ENCODE measurements around the gene LIX1. TPM values are rescaled to one million over a fixed set of nuclear protein-coding genes. Genes with fewer than 3 reads are reported as not detected.
A peak's percentile ranks its signal among the peaks of the same experiment; 100 is the strongest.
"Not testable (repeated sequence)": the region's sequence is repeated elsewhere in the genome, so short reads cannot be mapped to it uniquely, and the experiment has no call there.

Gene LIX1
- total RNA-seq, result 8.3 TPM

DNA sequence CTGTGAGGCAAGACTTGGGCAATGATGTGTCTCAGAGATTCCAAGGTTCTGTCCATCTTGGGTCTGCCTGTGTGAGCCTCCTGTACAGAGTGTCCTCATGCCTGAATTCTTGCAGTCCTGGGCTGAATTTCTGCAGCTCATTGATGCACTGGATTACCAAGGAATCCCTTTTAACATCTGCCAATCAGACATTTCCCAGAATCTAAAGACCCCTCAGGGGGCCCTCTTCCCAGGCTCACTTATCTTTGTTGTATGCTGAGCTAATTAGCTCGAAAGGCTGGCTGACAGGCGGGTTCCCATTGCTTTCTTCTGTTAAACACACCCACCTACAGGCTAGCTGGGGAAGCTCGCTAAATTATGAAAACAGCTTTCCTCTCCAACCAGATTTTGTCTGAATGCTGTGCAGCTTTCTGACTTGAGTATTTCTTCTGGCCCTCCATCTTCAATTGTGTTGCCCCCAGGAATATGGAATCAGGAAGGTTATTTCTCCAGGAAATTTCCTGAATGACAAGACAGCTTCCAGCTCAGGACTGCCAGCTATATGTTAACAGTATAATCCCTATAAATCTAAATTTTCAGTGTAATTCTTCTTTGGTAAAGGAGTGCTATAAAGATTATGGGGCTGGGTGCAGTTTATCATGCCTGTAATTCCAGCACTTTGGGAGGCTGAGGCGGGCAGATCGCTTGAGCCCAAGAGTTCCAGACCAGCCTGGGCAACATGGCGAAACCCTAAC is at the start of gene LIX1:
LIX1 (minus strand) TSS at position 91 of the 734 bp plus-strand sequence; CDS start at position 56, 35 bp downstream.
- peak; percentile 25 for DNase-seq

DNA sequence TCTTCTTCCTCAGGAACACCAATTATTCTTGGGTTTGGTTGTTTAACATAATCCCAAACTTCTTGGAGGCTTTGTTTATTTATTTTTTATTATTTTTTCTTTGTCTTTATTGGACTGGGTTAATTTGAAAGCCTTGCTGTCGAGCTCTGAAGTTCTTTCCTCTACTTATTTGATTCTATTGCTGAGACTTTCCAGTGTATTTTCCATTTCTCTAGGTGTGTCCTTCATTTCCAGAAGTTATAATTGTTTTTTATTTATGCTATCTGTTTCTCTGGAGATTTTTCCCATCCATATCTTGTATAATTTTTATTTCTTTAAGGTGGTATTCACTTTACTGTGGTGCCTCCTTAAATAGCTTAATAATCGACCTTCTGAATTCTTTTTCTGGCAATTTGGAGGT is 49.5 kb upstream of the LIX1 start:
- DNase-seq, result no peak

DNA sequence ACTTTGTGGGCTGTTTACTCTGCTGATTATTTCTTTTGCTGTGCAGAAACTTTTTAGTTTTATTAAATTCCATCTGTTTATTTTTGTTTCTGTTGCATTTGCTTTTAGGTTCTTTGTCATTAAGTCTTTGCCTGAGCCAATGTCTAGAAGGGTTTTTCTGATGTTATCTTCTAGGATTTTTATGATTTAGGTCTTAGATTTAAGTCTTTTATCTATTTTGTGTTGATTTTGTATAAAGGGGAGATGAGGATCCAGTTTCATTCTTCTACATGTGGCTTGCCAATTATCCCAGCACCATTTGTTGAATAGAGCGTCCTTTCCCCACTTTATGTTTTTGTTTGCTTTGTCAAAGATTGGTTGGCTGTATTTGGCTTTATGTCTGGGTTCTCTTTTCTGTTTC is 47.1 kb upstream of the LIX1 start:
- not testable (repeated sequence) for DNase-seq

DNA sequence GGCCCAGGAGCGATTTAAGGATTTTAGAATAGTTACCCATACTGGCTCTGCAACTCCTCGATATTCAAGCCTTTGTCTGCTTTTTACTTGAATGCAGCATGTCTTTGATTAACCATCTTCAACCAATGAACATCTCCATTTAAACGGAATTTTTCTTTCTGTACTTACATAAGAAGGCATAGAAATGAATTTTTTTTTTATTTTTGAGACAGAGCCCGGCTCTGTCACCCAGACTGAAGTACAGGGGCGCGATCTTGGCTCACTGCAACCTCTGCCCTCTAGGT is 41.5 kb upstream of the LIX1 start:
- DNase-seq, result no peak

DNA sequence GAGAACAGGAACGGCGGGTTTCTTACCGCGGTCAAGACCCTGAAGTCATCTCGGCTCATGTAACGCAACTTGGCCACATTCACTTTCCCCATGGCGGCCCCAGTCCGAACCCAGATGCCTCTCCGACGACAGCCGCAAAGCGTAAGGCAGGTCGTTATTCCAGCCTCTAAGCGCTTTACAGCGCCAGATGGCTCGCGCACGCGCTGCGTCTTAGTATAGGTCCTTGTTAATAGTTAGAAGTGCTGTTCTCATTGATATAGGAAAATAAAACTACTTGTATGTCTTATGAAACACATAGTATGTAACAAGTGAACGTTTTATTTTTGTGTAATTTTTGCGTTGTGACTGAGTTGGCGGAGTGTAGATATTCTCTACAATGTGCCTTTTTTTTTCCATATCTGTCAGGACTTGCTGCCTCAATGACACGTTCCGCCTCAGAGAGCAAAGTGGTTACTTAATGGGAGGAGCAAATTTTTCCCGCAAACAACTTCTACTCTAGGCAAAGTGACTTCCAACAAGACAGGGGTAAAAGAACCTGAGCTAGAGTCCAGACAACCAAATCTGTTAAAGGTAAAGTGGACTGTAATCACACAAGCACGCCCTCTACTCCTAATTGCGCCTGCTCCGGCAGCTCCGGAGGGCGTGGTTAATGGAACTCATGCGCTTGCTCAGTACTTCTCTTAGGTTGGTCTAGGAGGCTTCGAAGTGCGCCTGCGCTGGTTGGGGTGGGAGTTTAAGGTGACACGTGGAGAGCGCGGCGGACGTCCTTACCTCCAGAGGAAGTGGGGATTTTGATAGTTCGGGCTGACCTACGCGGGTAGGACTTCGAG is 40.9 kb upstream of the LIX1 start, which contains the start of gene RIOK2:
RIOK2 (minus strand) TSS at position 148 of the 830 bp plus-strand sequence; CDS start at position 92, 56 bp downstream.
- DNase-seq, result peak; percentile 89

DNA sequence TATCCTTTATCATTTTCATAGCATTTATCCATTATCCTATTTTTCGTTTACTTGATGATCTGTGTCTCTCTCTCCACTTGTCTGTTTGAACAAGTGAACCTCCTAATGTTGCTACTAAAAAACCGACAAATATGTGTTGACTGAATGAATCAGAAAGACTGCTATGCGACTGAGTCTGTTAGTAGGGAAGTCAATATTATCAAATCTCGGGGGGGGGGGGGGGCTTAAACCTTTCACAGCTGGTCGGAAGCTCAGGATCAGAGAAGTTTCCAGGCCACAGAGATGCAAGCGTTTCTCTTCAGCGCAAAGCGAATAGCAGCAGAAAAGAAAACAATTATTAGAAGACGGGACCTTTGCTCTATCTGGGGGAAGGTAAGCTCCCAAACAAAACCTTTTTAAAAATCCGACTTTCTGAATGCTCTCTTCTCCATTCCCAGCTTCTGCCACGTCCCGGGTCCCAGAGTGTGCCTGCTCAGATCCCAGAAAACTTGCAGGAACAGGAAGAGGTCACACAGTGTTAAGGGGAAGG is 40.2 kb upstream of the LIX1 start:
- no peak for DNase-seq

DNA sequence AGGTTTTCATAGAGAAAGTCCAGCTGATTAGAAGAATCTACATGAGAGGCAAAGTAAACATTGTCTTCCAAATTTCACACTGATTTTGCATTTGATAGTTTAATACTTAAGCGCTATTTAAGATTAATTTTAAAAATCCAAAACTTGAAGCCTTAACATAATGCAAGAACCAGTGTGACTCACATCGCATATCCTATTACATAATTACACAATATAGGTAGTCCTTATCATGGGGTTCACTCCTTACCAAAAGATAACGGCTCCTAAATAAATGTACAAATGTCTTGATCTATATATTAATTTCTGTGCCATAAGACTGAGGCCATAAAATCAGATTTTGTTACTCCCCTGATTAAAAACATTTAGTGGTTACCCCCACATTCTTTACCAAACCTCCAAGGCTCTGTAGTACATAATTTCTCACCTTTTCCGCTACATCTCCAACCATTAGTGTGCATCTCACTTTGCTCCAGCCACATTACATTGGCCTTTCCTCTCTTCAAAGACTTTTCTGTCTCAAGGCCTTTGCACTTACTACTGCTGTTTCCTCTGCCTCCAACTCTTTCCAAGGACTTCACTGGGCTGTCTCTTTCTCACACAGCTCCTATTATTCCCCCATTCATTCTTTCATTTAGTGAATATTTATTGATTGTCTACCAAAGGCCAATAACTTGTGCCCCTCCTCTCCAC is 39.6 kb upstream of the LIX1 start:
- DNase-seq, result no peak

DNA sequence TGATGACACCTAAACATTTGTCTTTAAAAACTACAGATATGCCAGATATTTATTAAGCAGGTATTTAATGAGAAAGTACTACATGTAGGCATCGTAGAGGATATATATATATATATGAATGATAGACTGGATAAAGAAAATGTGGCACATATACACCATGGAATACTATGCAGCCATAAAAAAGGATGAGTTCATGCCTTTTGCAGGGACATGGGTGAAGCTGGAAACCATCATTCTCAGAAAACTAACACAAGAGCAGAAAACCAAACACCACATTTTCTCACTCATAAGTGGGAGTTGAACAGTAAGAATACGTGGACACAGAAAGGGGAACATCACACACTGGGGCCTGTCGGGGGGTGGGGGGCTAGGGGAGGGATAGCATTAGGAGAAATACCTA is 37.0 kb upstream of the LIX1 start:
- DNase-seq, result not testable (repeated sequence)

DNA sequence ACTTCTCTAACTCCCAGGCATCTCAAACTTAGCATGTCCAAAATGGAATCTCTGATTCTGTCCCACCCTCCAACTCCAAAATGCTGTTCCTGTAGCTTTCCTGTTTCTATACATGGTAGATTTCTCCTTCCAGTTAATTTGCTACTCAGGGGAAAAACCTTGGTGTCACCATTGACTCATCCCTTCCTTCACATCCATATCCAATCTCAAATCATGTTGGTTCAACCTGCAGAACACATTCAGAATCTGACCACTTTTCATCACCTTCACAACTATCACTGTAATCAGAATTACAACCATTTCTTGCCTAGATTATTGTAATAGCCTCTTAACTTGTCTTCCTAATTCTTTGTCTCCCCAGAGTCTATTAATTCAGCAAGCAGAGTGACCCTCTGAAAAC is 29.8 kb upstream of the LIX1 start:
- DNase-seq, result no peak

DNA sequence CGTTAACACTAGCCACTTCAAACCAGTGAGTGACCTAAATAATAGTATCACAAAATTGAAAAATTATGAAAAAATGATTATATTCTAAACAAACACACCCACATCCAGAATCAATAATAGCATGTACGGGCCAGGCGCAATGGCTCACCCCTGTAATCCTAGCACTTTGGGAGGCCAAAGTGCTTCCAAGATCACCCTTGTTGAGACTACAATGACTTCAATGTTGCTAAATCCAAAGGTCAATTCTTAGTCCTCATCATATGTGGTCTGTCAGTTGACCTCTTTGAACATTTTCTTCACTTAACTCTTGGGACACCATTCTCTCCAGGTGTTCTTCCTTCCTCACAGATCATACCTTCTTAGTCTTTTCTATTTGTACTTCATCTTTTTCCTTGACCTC is 29.3 kb upstream of the LIX1 start:
- no peak for DNase-seq

DNA sequence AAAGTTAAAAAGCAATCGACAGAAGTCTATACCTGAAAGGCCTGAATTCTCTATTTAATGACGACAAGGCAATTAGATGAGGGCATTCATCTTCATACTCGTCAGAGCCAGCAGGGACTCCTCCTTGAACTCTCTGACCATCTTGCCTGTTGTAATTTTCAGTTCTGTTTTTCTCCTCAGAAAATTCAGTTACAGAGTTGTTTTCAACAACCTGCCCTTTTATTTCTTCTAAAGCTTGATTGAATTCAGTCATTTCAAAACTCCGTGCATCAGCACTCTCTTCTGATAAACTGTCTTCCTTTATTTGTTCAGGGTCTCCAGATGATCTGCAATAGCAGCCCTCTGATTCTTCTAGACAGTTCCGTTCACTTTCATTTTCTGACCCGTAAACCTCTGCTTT is 25.0 kb upstream of the LIX1 start:
- no peak for DNase-seq

DNA sequence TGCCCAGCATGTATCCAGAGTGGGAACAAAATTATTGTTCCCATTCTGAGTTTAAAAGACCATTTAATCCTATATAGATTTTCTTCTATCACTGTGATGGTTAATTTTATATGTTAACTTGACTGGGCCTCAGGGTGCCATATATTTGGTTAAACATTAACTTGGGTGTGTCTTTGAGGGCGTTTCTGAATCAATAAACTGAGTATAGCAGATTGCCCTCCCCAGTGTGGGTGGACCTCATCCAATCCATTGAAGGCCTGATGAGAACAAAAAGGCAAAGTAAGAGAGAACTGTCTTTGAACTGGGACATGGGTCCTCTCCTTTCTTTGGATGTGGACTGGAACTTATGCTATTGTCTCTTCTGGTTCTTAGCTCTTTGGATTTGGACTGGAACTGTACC is 23.3 kb upstream of the LIX1 start:
- no peak for DNase-seq

DNA sequence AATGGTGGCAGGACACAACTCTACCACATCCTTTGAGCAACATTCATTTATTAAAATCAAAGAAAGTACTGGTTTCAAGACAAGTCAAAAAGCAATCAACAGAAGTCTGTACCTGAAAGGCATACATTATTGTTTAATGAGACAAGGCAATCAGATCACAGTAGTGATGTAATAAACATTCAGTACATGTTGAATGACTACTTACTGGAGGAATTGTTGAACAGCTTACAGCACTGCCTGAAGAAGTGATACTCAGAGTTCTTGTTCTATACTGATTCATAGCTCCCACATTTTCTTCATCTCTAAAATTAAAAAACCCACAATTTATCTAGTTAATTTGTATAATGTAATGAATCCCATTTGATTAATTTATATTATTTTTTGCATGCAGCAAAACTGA is 22.4 kb upstream of the LIX1 start:
- no peak for DNase-seq

DNA sequence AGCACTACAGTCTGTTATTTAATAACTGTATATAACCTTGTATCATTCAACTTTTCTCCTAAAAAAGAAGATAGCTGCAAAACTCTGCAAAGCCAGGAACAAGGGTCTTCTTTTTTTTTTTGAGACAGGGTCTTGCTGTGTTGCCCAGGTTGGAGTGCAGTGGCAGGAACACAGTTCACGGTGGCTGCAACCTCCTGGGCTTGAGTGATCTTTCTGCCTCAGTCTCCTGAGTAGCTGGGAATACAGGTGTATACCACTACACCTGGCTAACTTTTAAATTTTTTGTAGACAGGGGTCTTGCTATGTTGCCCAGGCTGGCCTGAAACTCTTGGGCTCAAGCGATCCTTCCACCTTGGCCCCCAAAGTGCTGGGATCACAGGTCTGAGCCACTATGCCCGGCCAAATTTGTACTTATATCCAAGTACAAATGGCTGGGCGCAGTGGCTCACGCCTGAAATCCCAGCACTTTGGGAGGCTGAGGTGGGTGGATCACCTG is 21.4 kb upstream of the LIX1 start:
- DNase-seq, result no peak

DNA sequence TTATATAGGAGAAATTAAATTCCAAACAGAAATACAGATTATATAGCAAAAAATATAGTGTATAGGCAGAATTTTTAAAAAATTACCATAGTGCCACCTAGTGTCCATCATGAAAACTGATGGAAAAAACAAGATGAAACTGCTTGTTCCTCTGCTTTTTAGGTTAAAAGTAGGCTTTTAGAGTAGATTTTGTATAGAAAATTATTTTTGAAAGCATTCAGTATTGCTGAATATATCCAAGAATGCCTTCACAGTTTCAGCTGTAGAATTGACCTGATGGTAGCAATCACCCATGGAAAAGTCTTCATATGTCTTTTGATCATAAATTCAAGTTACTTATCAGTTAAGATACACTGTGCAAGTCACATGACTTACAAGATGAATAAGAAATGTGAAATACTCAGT is 21.0 kb upstream of the LIX1 start:
- no peak for DNase-seq

DNA sequence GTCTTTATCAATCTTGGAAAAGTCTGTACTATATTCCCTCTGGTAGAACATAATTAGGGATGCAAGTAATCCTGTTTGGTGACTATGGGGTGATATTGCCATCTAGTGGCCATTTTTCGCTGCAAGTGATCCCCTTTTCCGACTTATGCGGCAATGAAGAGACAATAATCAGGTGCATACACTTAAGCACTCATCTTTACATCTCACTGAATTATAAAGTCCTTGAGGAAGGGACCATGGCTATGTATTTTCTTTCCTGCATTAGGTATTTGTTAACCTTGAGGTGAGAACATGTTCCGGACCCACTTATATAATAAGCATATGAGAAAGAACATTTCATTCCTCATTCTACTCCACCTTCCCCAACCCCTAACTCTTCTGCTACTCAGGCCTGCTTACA is 19.6 kb upstream of the LIX1 start:
- DNase-seq, result peak; percentile 10

DNA sequence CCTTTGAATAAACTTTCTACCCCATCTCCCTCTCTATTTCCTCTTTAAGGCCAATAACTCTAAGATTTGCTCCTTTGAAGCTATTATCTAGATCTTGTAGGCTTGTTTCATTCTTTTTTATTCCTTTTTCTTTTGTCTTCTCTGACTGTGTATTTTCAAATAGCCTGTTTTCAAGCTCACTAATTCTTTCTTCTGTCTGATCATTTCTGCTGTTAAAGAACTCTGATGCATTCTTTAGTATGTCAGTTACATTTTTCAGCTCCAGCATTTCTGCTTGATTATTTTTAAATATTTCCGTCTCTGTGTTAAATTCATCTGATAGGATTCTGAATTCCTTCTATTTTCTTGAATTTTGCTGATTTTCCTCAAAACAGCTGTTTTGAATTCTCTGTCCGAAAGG is 15.3 kb upstream of the LIX1 start:
- no peak for DNase-seq

DNA sequence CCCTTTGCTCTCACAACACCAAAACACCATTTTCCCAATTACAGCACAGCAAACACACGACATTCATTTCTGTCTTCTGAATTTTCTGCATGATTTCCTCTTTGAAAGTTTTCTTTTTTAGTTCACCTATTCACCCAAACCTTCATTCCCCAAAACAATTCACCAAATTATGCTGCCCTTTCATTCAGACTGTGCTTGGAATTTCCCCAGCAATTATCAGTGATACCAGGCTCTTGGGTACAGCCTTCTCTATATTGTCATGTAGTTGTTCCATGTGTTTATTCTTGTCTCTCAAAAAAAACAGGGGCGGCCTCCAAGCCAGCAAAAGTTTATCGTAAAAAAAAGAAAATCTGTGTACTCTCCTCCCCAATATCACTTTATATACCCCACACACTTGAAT is 9.0 kb upstream of the LIX1 start:
- DNase-seq, result no peak

DNA sequence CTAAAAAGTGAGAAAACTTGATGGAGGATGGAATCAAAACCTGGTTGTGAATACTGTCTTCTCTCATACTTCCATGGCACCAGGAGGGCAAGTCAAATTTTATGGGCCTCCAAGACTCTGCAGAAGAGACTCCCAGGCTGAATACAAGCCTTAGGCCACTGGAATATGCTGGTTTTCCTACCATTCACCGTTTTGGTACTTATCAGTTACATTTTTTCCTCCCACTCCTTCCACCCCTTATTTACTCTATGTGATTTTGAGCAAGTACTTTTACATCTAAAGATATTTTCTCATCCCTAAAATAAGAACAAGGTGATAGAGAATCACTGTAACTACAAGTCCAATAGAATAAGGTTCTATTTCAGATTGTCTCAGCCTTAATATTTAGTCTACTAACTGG is 8.0 kb upstream of the LIX1 start:
- DNase-seq, result no peak

DNA sequence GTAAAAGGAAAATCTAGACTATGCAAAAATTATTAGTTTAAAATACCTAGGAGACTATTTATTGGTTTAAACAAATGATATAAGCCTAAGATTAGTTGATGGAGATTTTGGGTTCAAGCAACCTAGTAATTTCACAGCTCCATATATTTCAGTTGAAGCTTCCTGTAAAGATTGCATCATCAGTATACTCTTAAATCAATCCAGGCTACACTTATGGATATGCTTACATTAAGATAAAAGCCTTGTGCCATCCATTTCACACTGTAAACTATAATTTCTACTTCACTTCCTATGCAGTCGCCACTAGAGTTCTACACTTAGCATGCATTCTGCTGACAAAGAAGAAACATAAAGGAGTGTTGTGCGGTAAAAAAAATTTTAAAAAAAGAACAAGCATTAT is 7.3 kb upstream of the LIX1 start:
- no peak for DNase-seq

DNA sequence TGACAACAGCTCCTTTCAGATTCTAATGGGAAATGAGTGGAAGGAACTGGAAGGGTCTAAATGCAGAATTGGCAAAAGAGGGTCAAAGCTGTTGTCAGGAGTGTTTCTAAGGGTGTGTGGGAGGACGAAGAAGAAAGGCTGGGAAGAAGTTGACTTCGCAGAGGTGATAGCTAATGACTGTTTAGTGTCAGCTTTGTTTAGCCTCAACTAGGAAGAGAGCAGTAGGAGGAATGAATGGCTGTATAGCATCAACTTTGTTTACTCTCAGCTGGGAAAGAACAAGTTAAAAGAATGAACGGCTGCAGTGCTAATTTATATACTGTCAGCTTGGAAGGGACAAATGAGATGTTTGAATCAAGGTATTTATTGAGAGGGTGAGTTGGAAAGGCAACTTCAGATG is 5.9 kb upstream of the LIX1 start:
- no peak for DNase-seq

DNA sequence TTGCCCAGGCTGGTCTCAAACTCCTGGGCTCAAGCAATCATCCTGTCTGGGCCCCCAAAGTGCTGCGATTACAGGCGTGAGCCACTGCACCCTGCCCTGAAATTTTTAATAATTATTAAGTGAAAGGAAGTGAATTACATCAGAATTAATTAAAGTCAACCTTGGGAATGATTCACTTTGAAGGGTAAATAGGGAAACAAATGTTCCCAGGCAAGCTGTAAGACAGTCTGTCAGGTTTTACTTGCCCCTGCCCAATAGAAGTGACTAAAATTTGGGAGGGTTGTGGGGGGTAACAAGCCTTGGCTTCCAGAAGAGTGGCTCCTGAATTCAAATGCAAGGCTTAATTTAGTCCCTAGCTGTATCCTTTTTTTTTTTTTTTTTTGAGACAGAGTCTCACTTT is 1.3 kb upstream of the LIX1 start:
- DNase-seq, result no peak

DNA sequence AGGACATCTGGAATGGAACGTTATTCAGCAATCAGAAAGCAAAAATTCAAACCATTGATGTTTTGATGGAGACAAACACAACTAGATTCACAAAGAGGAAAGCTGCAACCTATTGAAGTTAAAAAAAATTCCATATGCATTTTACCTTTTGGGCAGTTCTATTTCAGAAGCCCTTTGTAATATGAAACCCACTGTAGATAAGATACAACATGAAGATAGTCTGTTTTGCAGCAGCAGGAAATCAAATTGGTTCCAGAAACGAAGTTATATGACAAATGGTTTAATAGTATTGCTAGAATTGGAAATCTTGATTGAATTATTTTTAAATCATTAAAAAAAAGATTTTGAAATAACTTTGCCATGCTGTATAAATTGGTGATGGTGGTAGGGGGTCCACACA is 872 bp downstream of the LIX1 start:
- DNase-seq, result no peak

Data from occipital lobe (tissue), 2 donors.